ENCODE results near the gene SH3BP4. TPM values are rescaled to one million over a fixed set of nuclear protein-coding genes. Genes with fewer than 3 reads are reported as not detected.

Gene SH3BP4
- total RNA-seq, 2 donors from 2014 or later: 1.5 to 1.6 TPM

- Mint-ChIP-seq H3K36me3 (ENCODE audit: insufficient read depth in 2 of 2) (no peaks in the 10 kb centered on the region), H3K9me3 (no peaks in the 10 kb centered on the region), H3K27me3 (ENCODE audit: low read depth) (no peaks in the 10 kb centered on the region), H3K27ac (no peak overlapping the region), H3K4me1 (ENCODE audit: low read depth) (no peaks in the 10 kb centered on the region), H3K4me3 (no peak overlapping the region)
- DNase-seq (no peak), ATAC-seq (replicated peaks in 1 of 2) (no peak)
Measured at GRCh38 chr2:234963773-234964615, 12.2 kb downstream of the SH3BP4 start.

- no peaks in the 10 kb centered on the region for H3K36me3 Mint-ChIP-seq (ENCODE audit: insufficient read depth in 2 of 2)
- no peaks in the 10 kb centered on the region for H3K9me3 Mint-ChIP-seq
- no peaks in the 10 kb centered on the region for H3K4me1 Mint-ChIP-seq (ENCODE audit: low read depth)
- DNase-seq: no peak
- no peak for ATAC-seq (replicated peaks in 1 of 2)
- H3K4me3 Mint-ChIP-seq: no peak overlapping the region
- no peak overlapping the region for H3K27ac Mint-ChIP-seq
- peaks cover 4% of the 10 kb centered on the region for H3K27me3 Mint-ChIP-seq (ENCODE audit: low read depth)
Measured at GRCh38 chr2:234964631-234965461, 13.0 kb downstream of the SH3BP4 start.

- no peak overlapping the region for H3K27ac Mint-ChIP-seq
- H3K4me3 Mint-ChIP-seq: no peak overlapping the region
- H3K9me3 Mint-ChIP-seq: no peaks in the 10 kb centered on the region
- peaks cover 7% of the 10 kb centered on the region for H3K27me3 Mint-ChIP-seq (ENCODE audit: low read depth)
- DNase-seq (no peak), ATAC-seq (replicated peaks in 1 of 2) (no peak)
- no peaks in the 10 kb centered on the region for H3K4me1 Mint-ChIP-seq (ENCODE audit: low read depth)
- no peaks in the 10 kb centered on the region for H3K36me3 Mint-ChIP-seq (ENCODE audit: insufficient read depth in 2 of 2)
Measured at GRCh38 chr2:234966340-234966739, 14.5 kb downstream of the SH3BP4 start.

- H3K4me3 Mint-ChIP-seq: no peak overlapping the region
- H3K9me3 Mint-ChIP-seq: no peaks in the 10 kb centered on the region
- H3K27ac Mint-ChIP-seq: no peak overlapping the region
- H3K27me3 Mint-ChIP-seq (ENCODE audit: low read depth): peaks cover 7% of the 10 kb centered on the region
- ATAC-seq (replicated peaks in 1 of 2) (no peak), DNase-seq (no peak)
- H3K4me1 Mint-ChIP-seq (ENCODE audit: low read depth): no peaks in the 10 kb centered on the region
- no peaks in the 10 kb centered on the region for H3K36me3 Mint-ChIP-seq (ENCODE audit: insufficient read depth in 2 of 2)
Measured at GRCh38 chr2:234967201-234967869, 15.5 kb downstream of the SH3BP4 start.

GRCh38 chr2:234967870-234968208, 16.0 kb downstream of the SH3BP4 start:
- ATAC-seq (replicated peaks in 1 of 2) (no peak), DNase-seq (no peak)
- no peaks in the 10 kb centered on the region for H3K4me1 Mint-ChIP-seq (ENCODE audit: low read depth)
- no peaks in the 10 kb centered on the region for H3K9me3 Mint-ChIP-seq
- H3K36me3 Mint-ChIP-seq (ENCODE audit: insufficient read depth in 2 of 2): no peaks in the 10 kb centered on the region
- no peak overlapping the region for H3K27ac Mint-ChIP-seq
- peaks cover 7% of the 10 kb centered on the region for H3K27me3 Mint-ChIP-seq (ENCODE audit: low read depth)
- H3K4me3 Mint-ChIP-seq: no peak overlapping the region

GRCh38 chr2:234968631-234969305, 17.0 kb downstream of the SH3BP4 start:
- DNase-seq: no peak
- H3K4me3 Mint-ChIP-seq: no peak overlapping the region

GRCh38 chr2:234969306-234970098, 17.7 kb downstream of the SH3BP4 start:
- DNase-seq (no peak), ATAC-seq (replicated peaks in 1 of 2) (no peak)
- Mint-ChIP-seq H3K4me1 (ENCODE audit: low read depth) (no peaks in the 10 kb centered on the region), H3K27me3 (ENCODE audit: low read depth) (peaks cover 7% of the 10 kb centered on the region), H3K9me3 (no peaks in the 10 kb centered on the region), H3K27ac (no peak overlapping the region), H3K4me3 (no peak overlapping the region), H3K36me3 (ENCODE audit: insufficient read depth in 2 of 2) (no peaks in the 10 kb centered on the region)

More at GRCh38 chr2:234968631-234969305, 17.0 kb downstream of the SH3BP4 start:
- no peak overlapping the region for H3K27ac Mint-ChIP-seq
- H3K36me3 Mint-ChIP-seq (ENCODE audit: insufficient read depth in 2 of 2): no peaks in the 10 kb centered on the region
- ATAC-seq (replicated peaks in 1 of 2): no peak
- no peaks in the 10 kb centered on the region for H3K9me3 Mint-ChIP-seq
- H3K27me3 Mint-ChIP-seq (ENCODE audit: low read depth): peaks cover 7% of the 10 kb centered on the region
- H3K4me1 Mint-ChIP-seq (ENCODE audit: low read depth): no peaks in the 10 kb centered on the region

GRCh38 chr2:234970099-234970440, 18.3 kb downstream of the SH3BP4 start:
- Mint-ChIP-seq H3K4me3 (no peak overlapping the region), H3K9me3 (no peaks in the 10 kb centered on the region), H3K27ac (no peak overlapping the region), H3K4me1 (ENCODE audit: low read depth) (no peaks in the 10 kb centered on the region), H3K27me3 (ENCODE audit: low read depth) (peaks cover 7% of the 10 kb centered on the region), H3K36me3 (ENCODE audit: insufficient read depth in 2 of 2) (no peaks in the 10 kb centered on the region)
- ATAC-seq (replicated peaks in 1 of 2) (no peak), DNase-seq (no peak)

- no peak overlapping the region for H3K4me3 Mint-ChIP-seq
- DNase-seq: no peak
- no peaks in the 10 kb centered on the region for H3K4me1 Mint-ChIP-seq (ENCODE audit: low read depth)
- no peaks in the 10 kb centered on the region for H3K9me3 Mint-ChIP-seq
- ATAC-seq (replicated peaks in 1 of 2): no peak
- peaks cover 7% of the 10 kb centered on the region for H3K27me3 Mint-ChIP-seq (ENCODE audit: low read depth)
- no peaks in the 10 kb centered on the region for H3K36me3 Mint-ChIP-seq (ENCODE audit: insufficient read depth in 2 of 2)
- H3K27ac Mint-ChIP-seq: no peak overlapping the region
Measured at GRCh38 chr2:234970477-234970882, 18.7 kb downstream of the SH3BP4 start.

- H3K27me3 Mint-ChIP-seq (ENCODE audit: low read depth): peaks cover 7% of the 10 kb centered on the region
- no peaks in the 10 kb centered on the region for H3K4me1 Mint-ChIP-seq (ENCODE audit: low read depth)
- H3K4me3 Mint-ChIP-seq: no peak overlapping the region
- no peaks in the 10 kb centered on the region for H3K36me3 Mint-ChIP-seq (ENCODE audit: insufficient read depth in 2 of 2)
- no peak overlapping the region for H3K27ac Mint-ChIP-seq
- no peaks in the 10 kb centered on the region for H3K9me3 Mint-ChIP-seq
- ATAC-seq (replicated peaks in 1 of 2) (no peak), DNase-seq (no peak)
Measured at GRCh38 chr2:234971496-234971895, 19.7 kb downstream of the SH3BP4 start.

- ATAC-seq (replicated peaks in 1 of 2): no peak
- H3K27ac Mint-ChIP-seq: no peak overlapping the region
- H3K36me3 Mint-ChIP-seq (ENCODE audit: insufficient read depth in 2 of 2): no peaks in the 10 kb centered on the region
- no peak overlapping the region for H3K4me3 Mint-ChIP-seq
- no peaks in the 10 kb centered on the region for H3K9me3 Mint-ChIP-seq
- H3K4me1 Mint-ChIP-seq (ENCODE audit: low read depth): no peaks in the 10 kb centered on the region
- peaks cover 7% of the 10 kb centered on the region for H3K27me3 Mint-ChIP-seq (ENCODE audit: low read depth)
- DNase-seq: no peak
Measured at GRCh38 chr2:234973008-234973407, 21.2 kb downstream of the SH3BP4 start.
